ENCODE data around the gene LMAN2L.

LMAN2L gene

GRCh38 chr2:96715658-96716057, 24.2 kb downstream of the LMAN2L start:
- H3K36me3 ChIP-seq (ENCODE audit: control insufficient read depth in 2 of 2, insufficient read depth in 2 of 2, low read length in 2 of 2) = peaks cover 18 to 22% of the 10 kb centered on the region in 2 donors
- H3K9me3 ChIP-seq (ENCODE audit: control insufficient read depth in 2 of 2, low read length in 2 of 2) = no peaks in the 10 kb centered on the region
- peak overlapping the region in 1 of 2 donors; percentile 24 for H3K27ac ChIP-seq (ENCODE audit: low read depth in 2 of 2, low read length in 2 of 2)
- no peak overlapping the region for H3K4me3 ChIP-seq (ENCODE audit: low read length in 2 of 2)
- no peak overlapping the region for H3K9ac ChIP-seq (ENCODE audit: low read depth in 1 of 2, low read length in 2 of 2)
- H3K27me3 ChIP-seq (ENCODE audit: control insufficient read depth in 2 of 2, insufficient read depth in 2 of 2, low read length in 2 of 2) = no peaks in the 10 kb centered on the region
- H3K4me1 ChIP-seq (ENCODE audit: control insufficient read depth in 2 of 2, insufficient read depth in 2 of 2, low read length in 2 of 2) = peaks cover 9 to 10% of the 10 kb centered on the region in 2 donors

GRCh38 chr2:96710985-96711384, 28.9 kb downstream of the LMAN2L start:
- H3K36me3 ChIP-seq (ENCODE audit: control insufficient read depth in 2 of 2, insufficient read depth in 2 of 2, low read length in 2 of 2) = peaks cover 49 to 50% of the 10 kb centered on the region in 2 donors
- no peak overlapping the region for H3K4me3 ChIP-seq (ENCODE audit: low read length in 2 of 2)
- no peaks in the 10 kb centered on the region for H3K9me3 ChIP-seq (ENCODE audit: control insufficient read depth in 2 of 2, low read length in 2 of 2)
- H3K27me3 ChIP-seq (ENCODE audit: control insufficient read depth in 2 of 2, insufficient read depth in 2 of 2, low read length in 2 of 2) = no peaks in the 10 kb centered on the region
- no peak overlapping the region for H3K27ac ChIP-seq (ENCODE audit: low read depth in 2 of 2, low read length in 2 of 2)
- peaks cover 9 to 10% of the 10 kb centered on the region in 2 donors for H3K4me1 ChIP-seq (ENCODE audit: control insufficient read depth in 2 of 2, insufficient read depth in 2 of 2, low read length in 2 of 2)
- H3K9ac ChIP-seq (ENCODE audit: low read depth in 1 of 2, low read length in 2 of 2) = no peak overlapping the region

GRCh38 chr2:96703021-96703751, 36.7 kb downstream of the LMAN2L start:
- Histone ChIP-seq H3K4me1 (ENCODE audit: control insufficient read depth in 2 of 2, insufficient read depth in 2 of 2, low read length in 2 of 2) (no peaks in the 10 kb centered on the region), H3K36me3 (ENCODE audit: control insufficient read depth in 2 of 2, insufficient read depth in 2 of 2, low read length in 2 of 2) (peaks cover 34 to 36% of the 10 kb centered on the region in 2 donors)

GRCh38 chr2:96702098-96702785, 37.6 kb downstream of the LMAN2L start:
- Histone ChIP-seq H3K27me3 (ENCODE audit: control insufficient read depth in 2 of 2, insufficient read depth in 2 of 2, low read length in 2 of 2) (no peaks in the 10 kb centered on the region), H3K36me3 (ENCODE audit: control insufficient read depth in 2 of 2, insufficient read depth in 2 of 2, low read length in 2 of 2) (peaks cover 25 to 28% of the 10 kb centered on the region in 2 donors)

More at GRCh38 chr2:96703021-96703751, 36.7 kb downstream of the LMAN2L start:
- Histone ChIP-seq H3K9ac (ENCODE audit: low read depth in 1 of 2, low read length in 2 of 2) (no peak overlapping the region), H3K27me3 (ENCODE audit: control insufficient read depth in 2 of 2, insufficient read depth in 2 of 2, low read length in 2 of 2) (no peaks in the 10 kb centered on the region), H3K27ac (ENCODE audit: low read depth in 2 of 2, low read length in 2 of 2) (no peak overlapping the region), H3K4me3 (ENCODE audit: low read length in 2 of 2) (no peak overlapping the region), H3K9me3 (ENCODE audit: control insufficient read depth in 2 of 2, low read length in 2 of 2) (no peaks in the 10 kb centered on the region)

GRCh38 chr2:96701636-96702035, 38.2 kb downstream of the LMAN2L start:
- no peak overlapping the region for H3K4me3 ChIP-seq (ENCODE audit: low read length in 2 of 2)
- no peak overlapping the region for H3K27ac ChIP-seq (ENCODE audit: low read depth in 2 of 2, low read length in 2 of 2)
- H3K36me3 ChIP-seq (ENCODE audit: control insufficient read depth in 2 of 2, insufficient read depth in 2 of 2, low read length in 2 of 2) = peaks cover 19 to 22% of the 10 kb centered on the region in 2 donors
- H3K9ac ChIP-seq (ENCODE audit: low read depth in 1 of 2, low read length in 2 of 2) = no peak overlapping the region
- H3K9me3 ChIP-seq (ENCODE audit: control insufficient read depth in 2 of 2, low read length in 2 of 2) = no peaks in the 10 kb centered on the region
- H3K4me1 ChIP-seq (ENCODE audit: control insufficient read depth in 2 of 2, insufficient read depth in 2 of 2, low read length in 2 of 2) = no peaks in the 10 kb centered on the region
- H3K27me3 ChIP-seq (ENCODE audit: control insufficient read depth in 2 of 2, insufficient read depth in 2 of 2, low read length in 2 of 2) = no peaks in the 10 kb centered on the region

More at GRCh38 chr2:96702098-96702785, 37.6 kb downstream of the LMAN2L start:
- Histone ChIP-seq H3K9ac (ENCODE audit: low read depth in 1 of 2, low read length in 2 of 2) (no peak overlapping the region), H3K4me1 (ENCODE audit: control insufficient read depth in 2 of 2, insufficient read depth in 2 of 2, low read length in 2 of 2) (no peaks in the 10 kb centered on the region), H3K27ac (ENCODE audit: low read depth in 2 of 2, low read length in 2 of 2) (no peak overlapping the region), H3K9me3 (ENCODE audit: control insufficient read depth in 2 of 2, low read length in 2 of 2) (no peaks in the 10 kb centered on the region), H3K4me3 (ENCODE audit: low read length in 2 of 2) (no peak overlapping the region)

GRCh38 chr2:96700086-96700485, 39.8 kb downstream of the LMAN2L start:
- Histone ChIP-seq H3K9ac (ENCODE audit: low read depth in 1 of 2, low read length in 2 of 2) (no peak overlapping the region), H3K4me3 (ENCODE audit: low read length in 2 of 2) (no peak overlapping the region), H3K36me3 (ENCODE audit: control insufficient read depth in 2 of 2, insufficient read depth in 2 of 2, low read length in 2 of 2) (peaks cover 7 to 8% of the 10 kb centered on the region in 2 donors), H3K27ac (ENCODE audit: low read depth in 2 of 2, low read length in 2 of 2) (no peak overlapping the region), H3K27me3 (ENCODE audit: control insufficient read depth in 2 of 2, insufficient read depth in 2 of 2, low read length in 2 of 2) (no peaks in the 10 kb centered on the region), H3K9me3 (ENCODE audit: control insufficient read depth in 2 of 2, low read length in 2 of 2) (no peaks in the 10 kb centered on the region), H3K4me1 (ENCODE audit: control insufficient read depth in 2 of 2, insufficient read depth in 2 of 2, low read length in 2 of 2) (no peaks in the 10 kb centered on the region)

GRCh38 chr2:96699621-96700020, 40.2 kb downstream of the LMAN2L start:
- peaks cover 3 to 7% of the 10 kb centered on the region in 2 donors for H3K36me3 ChIP-seq (ENCODE audit: control insufficient read depth in 2 of 2, insufficient read depth in 2 of 2, low read length in 2 of 2)
- no peak overlapping the region for H3K9ac ChIP-seq (ENCODE audit: low read depth in 1 of 2, low read length in 2 of 2)
- H3K27ac ChIP-seq (ENCODE audit: low read depth in 2 of 2, low read length in 2 of 2) = no peak overlapping the region
- H3K9me3 ChIP-seq (ENCODE audit: control insufficient read depth in 2 of 2, low read length in 2 of 2) = no peaks in the 10 kb centered on the region
- no peaks in the 10 kb centered on the region for H3K4me1 ChIP-seq (ENCODE audit: control insufficient read depth in 2 of 2, insufficient read depth in 2 of 2, low read length in 2 of 2)
- no peaks in the 10 kb centered on the region for H3K27me3 ChIP-seq (ENCODE audit: control insufficient read depth in 2 of 2, insufficient read depth in 2 of 2, low read length in 2 of 2)
- H3K4me3 ChIP-seq (ENCODE audit: low read length in 2 of 2) = no peak overlapping the region

- Histone ChIP-seq H3K9me3 (ENCODE audit: control insufficient read depth in 2 of 2, low read length in 2 of 2) (no peaks in the 10 kb centered on the region), H3K27ac (ENCODE audit: low read depth in 2 of 2, low read length in 2 of 2) (no peak overlapping the region), H3K36me3 (ENCODE audit: control insufficient read depth in 2 of 2, insufficient read depth in 2 of 2, low read length in 2 of 2) (peaks cover 3 to 4% of the 10 kb centered on the region in 2 donors), H3K9ac (ENCODE audit: low read depth in 1 of 2, low read length in 2 of 2) (no peak overlapping the region), H3K4me1 (ENCODE audit: control insufficient read depth in 2 of 2, insufficient read depth in 2 of 2, low read length in 2 of 2) (no peaks in the 10 kb centered on the region), H3K4me3 (ENCODE audit: low read length in 2 of 2) (no peak overlapping the region), H3K27me3 (ENCODE audit: control insufficient read depth in 2 of 2, insufficient read depth in 2 of 2, low read length in 2 of 2) (no peaks in the 10 kb centered on the region)
These were observed 40.8 kb downstream of the LMAN2L start for GRCh38 chr2:96699021-96699420.

- Histone ChIP-seq H3K36me3 (ENCODE audit: control insufficient read depth in 2 of 2, insufficient read depth in 2 of 2, low read length in 2 of 2) (peaks cover 3 to 4% of the 10 kb centered on the region in 2 donors), H3K9me3 (ENCODE audit: control insufficient read depth in 2 of 2, low read length in 2 of 2) (no peaks in the 10 kb centered on the region), H3K4me1 (ENCODE audit: control insufficient read depth in 2 of 2, insufficient read depth in 2 of 2, low read length in 2 of 2) (no peaks in the 10 kb centered on the region), H3K27ac (ENCODE audit: low read depth in 2 of 2, low read length in 2 of 2) (no peak overlapping the region), H3K9ac (ENCODE audit: low read depth in 1 of 2, low read length in 2 of 2) (no peak overlapping the region), H3K4me3 (ENCODE audit: low read length in 2 of 2) (no peak overlapping the region), H3K27me3 (ENCODE audit: control insufficient read depth in 2 of 2, insufficient read depth in 2 of 2, low read length in 2 of 2) (no peaks in the 10 kb centered on the region)
These were observed 41.5 kb downstream of the LMAN2L start for GRCh38 chr2:96698221-96698861.

GRCh38 chr2:96697476-96697875, 42.4 kb downstream of the LMAN2L start:
- Histone ChIP-seq H3K27me3 (ENCODE audit: control insufficient read depth in 2 of 2, insufficient read depth in 2 of 2, low read length in 2 of 2) (no peaks in the 10 kb centered on the region), H3K36me3 (ENCODE audit: control insufficient read depth in 2 of 2, insufficient read depth in 2 of 2, low read length in 2 of 2) (peaks cover 0 to 3% of the 10 kb centered on the region in 2 donors), H3K4me3 (ENCODE audit: low read length in 2 of 2) (no peak overlapping the region), H3K4me1 (ENCODE audit: control insufficient read depth in 2 of 2, insufficient read depth in 2 of 2, low read length in 2 of 2) (no peaks in the 10 kb centered on the region), H3K9me3 (ENCODE audit: control insufficient read depth in 2 of 2, low read length in 2 of 2) (no peaks in the 10 kb centered on the region), H3K27ac (ENCODE audit: low read depth in 2 of 2, low read length in 2 of 2) (no peak overlapping the region), H3K9ac (ENCODE audit: low read depth in 1 of 2, low read length in 2 of 2) (no peak overlapping the region)

Data from mucosa of rectum (tissue), 2 donors.